ENCODE measurements around the gene GALNT9.

The GALNT9 gene

GRCh38 chr12:132259872-132260695 is 69.3 kb downstream of the GALNT9 start:
- Histone ChIP-seq H2AFZ (ENCODE audit: low read depth, low read length) (no peak overlapping the region), H3K4ac (ENCODE audit: low read depth in 1 of 2, low read length in 2 of 2) (no peak overlapping the region), H2BK5ac (ENCODE audit: low read depth, low read length, poor library complexity, severe bottlenecking) (no peak overlapping the region), H4K8ac (ENCODE audit: low read length) (no peak overlapping the region), H3K27ac (ENCODE audit: low read length, poor library complexity, severe bottlenecking) (no peak overlapping the region), H4K91ac (ENCODE audit: low read length) (no peak overlapping the region), H2BK15ac (ENCODE audit: low read depth, poor library complexity, severe bottlenecking) (no peak overlapping the region), H2BK120ac (ENCODE audit: low read depth, low read length) (no peak overlapping the region), H3K79me1 (replicated peaks; ENCODE audit: low read length, poor library complexity, severe bottlenecking) (no peaks in the 10 kb centered on the region), H3K23ac (ENCODE audit: low read length in 2 of 2) (no peak overlapping the region), H3K4me1 (ENCODE audit: control insufficient read depth, insufficient read depth, low read depth, low read length) (peaks cover 8% of the 10 kb centered on the region), H3K36me3 (ENCODE audit: control insufficient read depth in 1 of 2, insufficient read depth in 2 of 2, low read depth in 1 of 2, low read length in 2 of 2) (peaks cover 0 to 3% of the 10 kb centered on the region in 2 experiments), H3K14ac (ENCODE audit: low read length in 2 of 2) (no peak overlapping the region), H3K9me3 (ENCODE audit: control insufficient read depth, low read length) (no peaks in the 10 kb centered on the region), H2AK5ac (ENCODE audit: low read length, severe bottlenecking) (no peak overlapping the region), H3K4me3 (ENCODE audit: insufficient read depth in 1 of 2, low read depth in 1 of 2, low read length in 2 of 2) (no peak overlapping the region), H2BK12ac (ENCODE audit: low read length in 2 of 2) (no peak overlapping the region), H3K4me2 (ENCODE audit: low read length, poor library complexity, severe bottlenecking) (no peak overlapping the region), H3K27me3 (ENCODE audit: control insufficient read depth in 1 of 2, insufficient read depth in 1 of 2, low read length in 2 of 2) (peaks cover 8 to 73% of the 10 kb centered on the region in 2 experiments), H3K9ac (ENCODE audit: low read length) (no peak overlapping the region), H3K18ac (ENCODE audit: low read depth in 1 of 2, low read length in 2 of 2) (no peak overlapping the region)
- no peak for DNase-seq
- 73% methylated on average over 25 of the region's 25 CpGs for WGBS

GRCh38 chr12:132259364-132259871 is 70.0 kb downstream of the GALNT9 start:
- Histone ChIP-seq H2AK5ac (ENCODE audit: low read length, severe bottlenecking) (no peak overlapping the region), H3K4me3 (ENCODE audit: insufficient read depth in 1 of 2, low read depth in 1 of 2, low read length in 2 of 2) (no peak overlapping the region), H3K4ac (ENCODE audit: low read depth in 1 of 2, low read length in 2 of 2) (no peak overlapping the region), H3K27ac (ENCODE audit: low read length, poor library complexity, severe bottlenecking) (no peak overlapping the region), H3K9ac (ENCODE audit: low read length) (no peak overlapping the region), H3K36me3 (ENCODE audit: control insufficient read depth in 1 of 2, insufficient read depth in 2 of 2, low read depth in 1 of 2, low read length in 2 of 2) (peaks cover 0 to 3% of the 10 kb centered on the region in 2 experiments), H2BK120ac (ENCODE audit: low read depth, low read length) (no peak overlapping the region), H2BK5ac (ENCODE audit: low read depth, low read length, poor library complexity, severe bottlenecking) (no peak overlapping the region), H3K9me3 (ENCODE audit: control insufficient read depth, low read length) (no peaks in the 10 kb centered on the region), H3K79me1 (replicated peaks; ENCODE audit: low read length, poor library complexity, severe bottlenecking) (no peaks in the 10 kb centered on the region), H2AFZ (ENCODE audit: low read depth, low read length) (no peak overlapping the region), H2BK12ac (ENCODE audit: low read length in 2 of 2) (no peak overlapping the region), H2BK15ac (ENCODE audit: low read depth, poor library complexity, severe bottlenecking) (no peak overlapping the region), H3K14ac (ENCODE audit: low read length in 2 of 2) (no peak overlapping the region), H4K91ac (ENCODE audit: low read length) (no peak overlapping the region), H3K23ac (ENCODE audit: low read length in 2 of 2) (no peak overlapping the region), H3K4me2 (ENCODE audit: low read length, poor library complexity, severe bottlenecking) (peak overlapping the region; percentile 3), H3K27me3 (ENCODE audit: control insufficient read depth in 1 of 2, insufficient read depth in 1 of 2, low read length in 2 of 2) (peaks cover 12 to 73% of the 10 kb centered on the region in 2 experiments), H4K8ac (ENCODE audit: low read length) (no peak overlapping the region), H3K18ac (ENCODE audit: low read depth in 1 of 2, low read length in 2 of 2) (no peak overlapping the region), H3K4me1 (ENCODE audit: control insufficient read depth, insufficient read depth, low read depth, low read length) (peaks cover 8% of the 10 kb centered on the region)
- 63% methylated on average over 14 of the region's 15 CpGs for WGBS
- no peak for DNase-seq

GRCh38 chr12:132258543-132258942 is 70.8 kb downstream of the GALNT9 start:
- Histone ChIP-seq H3K36me3 (ENCODE audit: control insufficient read depth in 1 of 2, insufficient read depth in 2 of 2, low read depth in 1 of 2, low read length in 2 of 2) (peaks cover 0 to 3% of the 10 kb centered on the region in 2 experiments), H4K8ac (ENCODE audit: low read length) (no peak overlapping the region)
- 85% methylated on average over 17 of the region's 17 CpGs for WGBS

DNA sequence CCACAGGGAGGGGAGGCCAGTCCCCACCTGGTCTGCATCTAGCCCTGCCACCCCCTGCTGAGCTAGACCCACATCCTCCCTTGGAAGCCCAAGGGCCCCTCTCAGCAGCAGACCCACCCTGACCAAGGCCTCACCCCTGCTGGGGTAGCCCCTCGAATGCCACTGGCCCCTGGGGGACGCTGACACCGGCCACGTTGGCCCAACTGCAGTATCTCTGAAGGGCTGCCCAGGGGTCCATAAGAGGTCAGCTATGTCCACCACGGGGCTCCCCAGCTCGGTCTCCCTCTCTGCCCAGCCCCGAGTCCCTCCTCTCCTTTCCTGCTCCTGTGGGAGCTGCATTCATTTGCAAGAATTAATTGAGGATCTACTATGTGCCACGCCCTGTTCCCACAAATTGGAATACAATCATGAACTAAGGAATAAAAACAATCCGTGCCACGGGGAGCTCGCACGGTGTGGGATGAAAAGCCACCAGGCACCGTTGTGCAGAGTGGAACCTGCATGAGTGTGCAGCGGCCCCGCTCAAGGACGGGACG is 71.4 kb downstream of the GALNT9 start:
- no peak overlapping the region for H4K91ac ChIP-seq (ENCODE audit: low read length)
- H3K27ac ChIP-seq (ENCODE audit: low read length, poor library complexity, severe bottlenecking): no peak overlapping the region
- DNase-seq: no peak
- no peak overlapping the region for H4K8ac ChIP-seq (ENCODE audit: low read length)
- H2BK15ac ChIP-seq (ENCODE audit: low read depth, poor library complexity, severe bottlenecking): no peak overlapping the region
- no peak overlapping the region for H2AFZ ChIP-seq (ENCODE audit: low read depth, low read length)
- WGBS: 82% methylated on average over 17 of the region's 17 CpGs
- no peak overlapping the region for H3K4me3 ChIP-seq (ENCODE audit: insufficient read depth in 1 of 2, low read depth in 1 of 2, low read length in 2 of 2)
- no peaks in the 10 kb centered on the region for H3K79me1 ChIP-seq (replicated peaks; ENCODE audit: low read length, poor library complexity, severe bottlenecking)
- peaks cover 8% of the 10 kb centered on the region for H3K4me1 ChIP-seq (ENCODE audit: control insufficient read depth, insufficient read depth, low read depth, low read length)
- peaks cover 14 to 65% of the 10 kb centered on the region in 2 experiments for H3K27me3 ChIP-seq (ENCODE audit: control insufficient read depth in 1 of 2, insufficient read depth in 1 of 2, low read length in 2 of 2)
- no peak overlapping the region for H2BK120ac ChIP-seq (ENCODE audit: low read depth, low read length)
- no peak overlapping the region for H2BK5ac ChIP-seq (ENCODE audit: low read depth, low read length, poor library complexity, severe bottlenecking)
- no peak overlapping the region for H2AK5ac ChIP-seq (ENCODE audit: low read length, severe bottlenecking)
- H3K4me2 ChIP-seq (ENCODE audit: low read length, poor library complexity, severe bottlenecking): no peak overlapping the region
- H3K9me3 ChIP-seq (ENCODE audit: control insufficient read depth, low read length): no peaks in the 10 kb centered on the region
- H3K9ac ChIP-seq (ENCODE audit: low read length): no peak overlapping the region
- H3K23ac ChIP-seq (ENCODE audit: low read length in 2 of 2): no peak overlapping the region
- peaks cover 0 to 3% of the 10 kb centered on the region in 2 experiments for H3K36me3 ChIP-seq (ENCODE audit: control insufficient read depth in 1 of 2, insufficient read depth in 2 of 2, low read depth in 1 of 2, low read length in 2 of 2)
- H3K4ac ChIP-seq (ENCODE audit: low read depth in 1 of 2, low read length in 2 of 2): no peak overlapping the region
- no peak overlapping the region for H2BK12ac ChIP-seq (ENCODE audit: low read length in 2 of 2)
- H3K14ac ChIP-seq (ENCODE audit: low read length in 2 of 2): no peak overlapping the region
- H3K18ac ChIP-seq (ENCODE audit: low read depth in 1 of 2, low read length in 2 of 2): no peak overlapping the region

More at GRCh38 chr12:132258543-132258942, 70.8 kb downstream of the GALNT9 start:
- no peak overlapping the region for H3K18ac ChIP-seq (ENCODE audit: low read depth in 1 of 2, low read length in 2 of 2)
- H2AFZ ChIP-seq (ENCODE audit: low read depth, low read length): no peak overlapping the region
- no peaks in the 10 kb centered on the region for H3K9me3 ChIP-seq (ENCODE audit: control insufficient read depth, low read length)
- no peak overlapping the region for H3K23ac ChIP-seq (ENCODE audit: low read length in 2 of 2)
- H3K4ac ChIP-seq (ENCODE audit: low read depth in 1 of 2, low read length in 2 of 2): no peak overlapping the region
- no peak overlapping the region for H3K27ac ChIP-seq (ENCODE audit: low read length, poor library complexity, severe bottlenecking)
- no peak overlapping the region for H4K91ac ChIP-seq (ENCODE audit: low read length)
- no peak overlapping the region for H2BK12ac ChIP-seq (ENCODE audit: low read length in 2 of 2)
- peaks cover 8% of the 10 kb centered on the region for H3K4me1 ChIP-seq (ENCODE audit: control insufficient read depth, insufficient read depth, low read depth, low read length)
- H3K79me1 ChIP-seq (replicated peaks; ENCODE audit: low read length, poor library complexity, severe bottlenecking): no peaks in the 10 kb centered on the region
- no peak overlapping the region for H3K4me3 ChIP-seq (ENCODE audit: insufficient read depth in 1 of 2, low read depth in 1 of 2, low read length in 2 of 2)
- no peak overlapping the region for H2AK5ac ChIP-seq (ENCODE audit: low read length, severe bottlenecking)
- no peak overlapping the region for H2BK5ac ChIP-seq (ENCODE audit: low read depth, low read length, poor library complexity, severe bottlenecking)
- H2BK120ac ChIP-seq (ENCODE audit: low read depth, low read length): no peak overlapping the region
- no peak overlapping the region for H3K14ac ChIP-seq (ENCODE audit: low read length in 2 of 2)
- H3K27me3 ChIP-seq (ENCODE audit: control insufficient read depth in 1 of 2, insufficient read depth in 1 of 2, low read length in 2 of 2): peaks cover 14 to 69% of the 10 kb centered on the region in 2 experiments
- H3K9ac ChIP-seq (ENCODE audit: low read length): no peak overlapping the region
- H3K4me2 ChIP-seq (ENCODE audit: low read length, poor library complexity, severe bottlenecking): no peak overlapping the region
- DNase-seq: no peak
- H2BK15ac ChIP-seq (ENCODE audit: low read depth, poor library complexity, severe bottlenecking): no peak overlapping the region
